A673 (cell line): ENCODE measurements around the gene MGMT. TPM values are rescaled to one million over a fixed set of nuclear protein-coding genes. Genes with fewer than 3 reads are reported as not detected.

ENCODE experiments used
- BruUV-seq: library from RNA; stranded (reverse); fragments of 400-500 nt; replicated peaks from 2 replicates; lab custom pipeline; 2021; lab: Mats Ljungman, UMichigan
- CTCF ChIA-PET: fragments of 300-600 bp; sonication (Branson Sonifier 250); formaldehyde crosslinking; loops from one replicate; lab custom pipeline; 2022; ENCODE audit warnings: antibody characterized with exemption; lab: Charles Lee
- POLR2A ChIA-PET: fragments of 300-600 bp; sonication (Branson Sonifier 250); formaldehyde crosslinking; loops from one replicate; lab custom pipeline; 2022; ENCODE audit warnings: antibody characterized with exemption; ENCODE audit not compliant: low non-redundant PET; lab: Charles Lee
- DNase-seq: peaks from one replicate; pipeline ENCODE4 v3.0.0-alpha.2; 2015; ENCODE audit warnings: low spot score
- H3K27ac ChIP-seq: fragments of 200-600 bp; sonication (generic); 2 replicates; pipeline ENCODE4 v1.5.1; 2016; ENCODE audit warnings: mixed run types, low read depth, mild to moderate bottlenecking, mixed read lengths, antibody characterized with exemption, low read length; ENCODE audit not compliant: poor library complexity, severe bottlenecking
- H3K27me3 ChIP-seq: fragments of 200-600 bp; sonication (generic); replicated peaks from 2 replicates; pipeline ENCODE4 v1.6.1; 2017; ENCODE audit warnings: mixed run types, low read depth, mild to moderate bottlenecking, mixed read lengths, antibody characterized with exemption, low read length; ENCODE audit not compliant: insufficient read depth, poor library complexity
- H3K36me3 ChIP-seq: fragments of 200-600 bp; sonication (generic); 2 replicates; pipeline ENCODE4 v1.6.1; 2016; ENCODE audit warnings: mixed run types, mild to moderate bottlenecking, mixed read lengths, antibody characterized with exemption, low read length; ENCODE audit not compliant: insufficient read depth, poor library complexity, severe bottlenecking
- H3K4me1 ChIP-seq: fragments of 200-600 bp; sonication (generic); 2 replicates; pipeline ENCODE4 v1.6.1; 2017; ENCODE audit warnings: mixed run types, mild to moderate bottlenecking, mixed read lengths, antibody characterized with exemption, low read length; ENCODE audit not compliant: insufficient read depth, poor library complexity, severe bottlenecking
- H3K4me3 ChIP-seq: fragments of 200-600 bp; sonication (generic); 2 replicates; pipeline ENCODE4 v1.5.1; 2016; ENCODE audit warnings: low read depth, mixed run types, mild to moderate bottlenecking, mixed read lengths, low read length; ENCODE audit not compliant: poor library complexity, severe bottlenecking
- H3K9me3 ChIP-seq: fragments of 200-600 bp; sonication (generic); 2 replicates; pipeline ENCODE4 v1.6.1; 2016; ENCODE audit warnings: mixed run types, low read depth, mild to moderate bottlenecking, mixed read lengths, antibody characterized with exemption, low read length; ENCODE audit not compliant: poor library complexity, severe bottlenecking
- CTCF ChIP-seq: fragments of 300-800, 200-600 bp; sonication (generic); conservative IDR thresholded peaks from 2 replicates; pipeline ENCODE4 v1.5.1; 2017; ENCODE audit warnings: low read depth, mild to moderate bottlenecking, antibody characterized with exemption, low read length, moderate library complexity, mixed read lengths
- EZH2 ChIP-seq: fragments of 200-600 bp; sonication (generic); IDR thresholded peaks from 2 replicates; pipeline ENCODE4 v1.6.1; 2017; ENCODE audit warnings: borderline replicate concordance, low read depth, mild to moderate bottlenecking, mixed read lengths, antibody characterized with exemption, low read length; ENCODE audit not compliant: poor library complexity, severe bottlenecking
- intact Hi-C: fragments of 100-400 bp; cut with micrococcal nuclease; formaldehyde crosslinking; loops from one replicate; pipeline ENCODE4 v1.10.0; 2022; ENCODE audit not compliant: unreplicated experiment
- total RNA-seq: library from RNA; stranded (reverse); gene quantifications from 2 replicates; pipeline ENCODE4 v1.2.3, GENCODE V29; 2021

The MGMT gene
- total RNA-seq, 1 experiment from 2014 or later = 19.5 TPM

- Histone ChIP-seq H3K27me3 (no peaks in the 10 kb centered on the region), H3K36me3 (no peaks in the 10 kb centered on the region), H3K4me3 (no peak overlapping the region), H3K27ac (no peak overlapping the region), H3K9me3 (no peaks in the 10 kb centered on the region), H3K4me1 (no peaks in the 10 kb centered on the region)
- BruUV-seq = no TSS peak
- intact Hi-C loops = no loop called here
- ChIA-PET CTCF (interaction anchor here (0.6 kb wide), 1 partner anchor 374 kb away, joined by 4 read pairs; no protein-coding TSS in a partner anchor), POLR2A (interaction anchor here (0.7 kb wide), 1 partner anchor 29 kb away, joined by 3 read pairs; no protein-coding TSS in a partner anchor)
- no peak for TF ChIP-seq CTCF
- TF ChIP-seq EZH2 = no peak
- DNase-seq = no peak
Observed at GRCh38 chr10:129710510-129710847, 243.4 kb downstream of the MGMT start.

GRCh38 chr10:129711291-129711690, 244.2 kb downstream of the MGMT start:
- no peaks in the 10 kb centered on the region for H3K27me3 ChIP-seq
- POLR2A ChIA-PET = no interaction called here

GRCh38 chr10:129712000-129712399, 245.0 kb downstream of the MGMT start:
- Histone ChIP-seq H3K4me1 (no peaks in the 10 kb centered on the region), H3K27ac (no peak overlapping the region), H3K9me3 (no peaks in the 10 kb centered on the region), H3K4me3 (no peak overlapping the region), H3K27me3 (no peaks in the 10 kb centered on the region), H3K36me3 (no peaks in the 10 kb centered on the region)
- TF ChIP-seq CTCF (no peak), EZH2 (no peak)
- ChIA-PET CTCF (no interaction called here), POLR2A (interaction anchor here (0.7 kb wide), 1 partner anchor 296 kb away, joined by 6 read pairs; no protein-coding TSS in a partner anchor)
- intact Hi-C loops = no loop called here
- BruUV-seq = no TSS peak
- DNase-seq = no peak

More at GRCh38 chr10:129711291-129711690, 244.2 kb downstream of the MGMT start:
- DNase-seq = no peak
- Histone ChIP-seq H3K4me1 (no peaks in the 10 kb centered on the region), H3K9me3 (no peaks in the 10 kb centered on the region), H3K4me3 (no peak overlapping the region), H3K36me3 (no peaks in the 10 kb centered on the region), H3K27ac (no peak overlapping the region)
- CTCF ChIA-PET = no interaction called here
- TF ChIP-seq CTCF (no peak), EZH2 (no peak)
- BruUV-seq = no TSS peak
- intact Hi-C loops = no loop called here
